Testis (tissue), 3 donors: ENCODE results near the gene BLM. TPM values are rescaled to one million over a fixed set of nuclear protein-coding genes. Genes with fewer than 3 reads are reported as not detected.

ENCODE experiments used
- DNase-seq: peaks from one replicate; pipeline ENCODE4 v3.0.0-alpha.2; 2019
- H3K27ac ChIP-seq, 2 donors: fragments of 200-600 bp; sonication (generic); one replicate each; pipeline ENCODE4 v1.5.1; 2019
- H3K27me3 ChIP-seq: fragments of 200-600 bp; sonication (generic); one replicate; pipeline ENCODE4 v1.5.1; 2019
- H3K36me3 ChIP-seq: fragments of 200-600 bp; sonication (generic); one replicate; pipeline ENCODE4 v1.5.1; 2017; ENCODE audit warnings: low read depth; ENCODE audit errors: missing control alignments
- H3K4me1 ChIP-seq: fragments of 200-600 bp; sonication (generic); one replicate; pipeline ENCODE4 v1.5.1; 2019
- H3K4me3 ChIP-seq, 2 donors: fragments of 200-600 bp; sonication (generic); one replicate each; pipeline ENCODE4 v1.5.1; 2017 to 2019
- H3K9me3 ChIP-seq: fragments of 200-600 bp; sonication (generic); one replicate; pipeline ENCODE4 v1.5.1; 2017
- POLR2A ChIP-seq: fragments of 450-650 bp; IDR thresholded peaks from one replicate; pipeline ENCODE4 v1.6.1; 2017; ENCODE audit warnings: antibody characterized with exemption, mild to moderate bottlenecking, moderate library complexity
- WGBS, 2 donors: methylation state at CpG; one replicate each; pipeline ENCODE4 v1.1.5; 2018; 5-methylcytosine and 5-hydroxymethylcytosine counted together
- intact Hi-C: fragments of 100-400 bp; cut with DNase I; formaldehyde crosslinking; loops from one replicate; pipeline ENCODE4 v1.15.1; 2023; ENCODE audit warnings: low total_unique reads
- polyA plus RNA-seq: library from polyadenylated mRNA; stranded (reverse); fragments of 350-450 nt; fragmentation: Illumina TruSeq; extraction: RNeasy Lipid Tissue Mini Kit (QIAGEN cat#74804); gene quantifications from one replicate; pipeline ENCODE4 v1.2.3, GENCODE V29; 2014; ENCODE audit warnings: low read depth, low replicate concordance; ENCODE audit not compliant: insufficient read depth
- total RNA-seq, 2 donors: library from RNA; depleted of rRNA; stranded (reverse); fragments of >200 nt; gene quantifications; one replicate each; pipeline ENCODE4 v1.2.3, GENCODE V29; 2016
- TF ChIP-seq, protein P1 (sequence below), 3 experiments: fragments of 450-650 bp in 2 of 3; fragments of 200-600 bp in 1 of 3; sonication (generic) in 1 of 3; IDR thresholded peaks; one replicate each; pipeline ENCODE4 v1.5.1; 2016 to 2019; ENCODE audit warnings: antibody characterized with exemption in 3 of 3, mild to moderate bottlenecking in 2 of 3, moderate library complexity in 1 of 3

BLM gene
- total and polyA plus RNA-seq, 3 donors from 2014 or later: 5.8 to 6.7 (median 5.9) TPM

- Histone ChIP-seq H3K4me1 (no peaks in the 10 kb centered on the region), H3K36me3 (no peaks in the 10 kb centered on the region), H3K9me3 (no peaks in the 10 kb centered on the region), H3K27me3 (no peaks in the 10 kb centered on the region), H3K27ac (no peak overlapping the region), H3K4me3 (no peak overlapping the region)
- 89 to 95% methylated on average over 5 of the region's 5 CpGs for WGBS, 2 donors
- no peak for DNase-seq
- TF ChIP-seq POLR2A: no peak
- TF ChIP-seq, protein P1, sequence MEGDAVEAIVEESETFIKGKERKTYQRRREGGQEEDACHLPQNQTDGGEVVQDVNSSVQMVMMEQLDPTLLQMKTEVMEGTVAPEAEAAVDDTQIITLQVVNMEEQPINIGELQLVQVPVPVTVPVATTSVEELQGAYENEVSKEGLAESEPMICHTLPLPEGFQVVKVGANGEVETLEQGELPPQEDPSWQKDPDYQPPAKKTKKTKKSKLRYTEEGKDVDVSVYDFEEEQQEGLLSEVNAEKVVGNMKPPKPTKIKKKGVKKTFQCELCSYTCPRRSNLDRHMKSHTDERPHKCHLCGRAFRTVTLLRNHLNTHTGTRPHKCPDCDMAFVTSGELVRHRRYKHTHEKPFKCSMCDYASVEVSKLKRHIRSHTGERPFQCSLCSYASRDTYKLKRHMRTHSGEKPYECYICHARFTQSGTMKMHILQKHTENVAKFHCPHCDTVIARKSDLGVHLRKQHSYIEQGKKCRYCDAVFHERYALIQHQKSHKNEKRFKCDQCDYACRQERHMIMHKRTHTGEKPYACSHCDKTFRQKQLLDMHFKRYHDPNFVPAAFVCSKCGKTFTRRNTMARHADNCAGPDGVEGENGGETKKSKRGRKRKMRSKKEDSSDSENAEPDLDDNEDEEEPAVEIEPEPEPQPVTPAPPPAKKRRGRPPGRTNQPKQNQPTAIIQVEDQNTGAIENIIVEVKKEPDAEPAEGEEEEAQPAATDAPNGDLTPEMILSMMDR (IDR thresholded peaks at IDR 0.05): no peak
- intact Hi-C loops: no loop called here
Observed at GRCh38 chr15:90675464-90675863, 41.7 kb upstream of the BLM start.

- Histone ChIP-seq H3K4me1 (no peaks in the 10 kb centered on the region), H3K9me3 (no peaks in the 10 kb centered on the region), H3K36me3 (no peaks in the 10 kb centered on the region), H3K27ac (no peak overlapping the region), H3K27me3 (no peaks in the 10 kb centered on the region), H3K4me3 (no peak overlapping the region)
- DNase-seq: no peak
- no peak for TF ChIP-seq POLR2A
- TF ChIP-seq, protein P1 (IDR thresholded peaks at IDR 0.05): no peak
- 92 to 93% methylated on average over 12 of the region's 12 CpGs for WGBS, 2 donors
- intact Hi-C loops: no loop called here
Observed at GRCh38 chr15:90677807-90678790, 39.0 kb upstream of the BLM start.

- no peaks in the 10 kb centered on the region for H3K4me1 ChIP-seq
Observed at GRCh38 chr15:90679959-90680358, 37.2 kb upstream of the BLM start.

DNA sequence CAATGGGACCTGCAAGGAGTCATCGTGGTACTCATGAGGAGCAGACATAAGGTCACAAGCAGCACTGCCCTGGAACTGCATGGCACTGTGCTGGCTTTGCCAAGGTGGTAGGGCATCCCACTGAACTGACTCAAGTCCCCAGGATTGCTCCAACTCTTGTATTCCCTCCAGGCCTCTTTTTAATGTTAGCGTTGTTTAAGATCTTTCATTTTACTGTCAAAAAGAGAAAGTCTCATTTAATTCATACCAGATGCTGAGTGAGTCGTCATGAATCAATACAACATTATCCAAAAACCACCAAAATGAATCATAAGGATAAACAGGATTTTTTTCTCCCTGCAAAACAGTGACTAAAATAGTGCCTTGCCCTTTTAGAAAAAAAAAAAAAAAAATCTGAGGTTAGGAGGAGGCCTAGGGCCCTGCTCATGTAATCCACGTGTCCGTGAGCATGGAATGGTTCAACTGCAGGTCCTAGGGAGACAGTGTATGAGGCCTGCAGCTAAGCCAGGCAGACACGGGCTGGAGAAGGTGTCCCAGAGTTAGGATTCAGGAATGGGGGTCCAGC lies 36.7 kb upstream of the BLM start:
- DNase-seq: no peak
- no peaks in the 10 kb centered on the region for H3K9me3 ChIP-seq
- intact Hi-C loops: no loop called here
- H3K27ac ChIP-seq: no peak overlapping the region
- 72 to 77% methylated on average over 6 of the region's 6 CpGs for WGBS, 2 donors
- H3K27me3 ChIP-seq: no peaks in the 10 kb centered on the region
- H3K4me1 ChIP-seq: no peaks in the 10 kb centered on the region
- H3K36me3 ChIP-seq: no peaks in the 10 kb centered on the region
- H3K4me3 ChIP-seq: no peak overlapping the region
- TF ChIP-seq, protein P1 (IDR thresholded peaks at IDR 0.05): no peak
- no peak for TF ChIP-seq POLR2A

More at GRCh38 chr15:90679959-90680358, 37.2 kb upstream of the BLM start:
- no peak for DNase-seq
- H3K27ac ChIP-seq: no peak overlapping the region
- H3K27me3 ChIP-seq: no peaks in the 10 kb centered on the region
- WGBS, 2 donors: 90 to 99% methylated on average over 3 of the region's 3 CpGs
- no peaks in the 10 kb centered on the region for H3K9me3 ChIP-seq
- H3K36me3 ChIP-seq: no peaks in the 10 kb centered on the region
- H3K4me3 ChIP-seq: no peak overlapping the region
- TF ChIP-seq, protein P1 (IDR thresholded peaks at IDR 0.05): no peak
- no peak for TF ChIP-seq POLR2A
- intact Hi-C loops: no loop called here
